ENCODE data around the gene C2orf80.
A peak's percentile ranks its signal among the peaks of the same experiment; 100 is the strongest.
"Not testable (repeated sequence)": the region's sequence is repeated elsewhere in the genome, so short reads cannot be mapped to it uniquely, and the experiment has no call there.

C2orf80 gene

GRCh38 chr2:208189810-208190503, at the start of gene C2orf80:
TSS of gene C2orf80 (minus strand) at chr2:208190030. CDS start at chr2:208186986, 3,044 bp downstream.
- DNase-seq, result no peak

DNA sequence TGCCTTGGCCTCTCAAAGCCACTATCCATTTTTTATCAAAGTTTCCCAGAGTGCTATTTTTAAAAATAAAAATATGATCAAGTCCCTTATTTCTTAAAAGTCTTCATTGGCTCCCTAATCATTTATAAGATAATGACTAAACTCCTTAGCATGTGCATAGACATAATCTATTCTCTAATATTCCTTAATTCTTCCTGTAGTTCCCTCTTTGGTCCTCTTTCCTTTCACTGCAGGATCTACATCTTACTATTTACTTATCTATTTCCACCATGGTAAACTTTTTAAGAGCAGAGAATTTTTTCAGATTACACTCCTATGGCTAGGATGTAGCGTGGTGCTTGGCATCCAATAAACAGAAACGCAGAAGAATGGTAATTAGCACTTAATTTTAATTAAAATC, 46.0 kb upstream of the C2orf80 start:
- DNase-seq, result no peak

DNA sequence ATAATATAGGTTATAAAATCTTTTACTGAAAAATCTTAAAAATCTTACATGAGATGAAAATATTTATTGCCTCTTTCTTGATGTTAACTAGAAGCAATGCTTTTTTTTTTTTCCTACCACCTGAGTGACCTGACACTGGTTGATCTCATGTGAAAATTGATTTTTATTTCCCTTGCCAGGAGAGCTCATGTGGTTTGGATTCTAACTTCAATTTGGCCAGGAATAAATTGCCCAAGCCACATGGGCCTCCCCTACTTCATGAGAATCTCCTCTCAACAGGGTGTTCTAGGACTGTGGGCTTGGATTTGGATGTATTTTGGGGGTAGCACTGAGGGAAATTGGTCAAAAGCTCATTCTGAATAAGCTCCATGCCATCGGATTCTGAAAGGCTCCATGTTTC, 45.0 kb upstream of the C2orf80 start:
- no peak for DNase-seq

GRCh38 chr2:208228476-208228875, 38.6 kb upstream of the C2orf80 start:
- no peak for DNase-seq

DNA sequence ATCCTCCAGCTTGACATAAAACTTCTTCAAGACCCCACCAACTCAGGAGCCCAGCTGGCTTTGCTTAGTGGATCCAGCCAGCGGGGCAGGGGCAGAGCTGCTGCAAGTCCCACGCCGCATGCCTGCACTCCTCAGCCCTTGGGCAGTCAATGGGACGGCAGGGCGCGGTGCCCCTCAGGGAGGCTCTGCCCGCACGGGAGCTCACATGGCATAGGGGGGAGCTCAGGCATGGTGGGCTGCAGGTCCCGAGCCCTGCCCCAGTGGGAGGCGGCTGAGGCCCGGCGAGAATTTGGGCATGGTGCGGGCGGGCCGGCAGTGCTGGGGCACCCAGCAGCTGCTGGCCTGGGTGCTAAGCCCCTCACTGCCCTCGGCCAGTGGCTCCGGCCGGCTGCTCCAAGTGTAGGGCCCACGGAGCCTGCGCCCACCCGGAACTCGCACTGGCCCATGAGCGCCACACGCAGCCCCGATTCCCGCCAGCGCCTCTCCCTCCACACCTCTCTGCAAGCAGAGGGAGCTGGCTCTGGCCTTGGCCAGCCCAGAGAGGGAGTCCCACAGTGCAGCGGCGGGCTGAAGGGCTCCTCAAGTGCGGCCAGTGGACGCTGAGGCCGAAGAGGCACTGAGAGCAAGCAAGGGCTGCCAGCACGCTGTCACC, 37.9 kb upstream of the C2orf80 start:
- no peak for DNase-seq

DNA sequence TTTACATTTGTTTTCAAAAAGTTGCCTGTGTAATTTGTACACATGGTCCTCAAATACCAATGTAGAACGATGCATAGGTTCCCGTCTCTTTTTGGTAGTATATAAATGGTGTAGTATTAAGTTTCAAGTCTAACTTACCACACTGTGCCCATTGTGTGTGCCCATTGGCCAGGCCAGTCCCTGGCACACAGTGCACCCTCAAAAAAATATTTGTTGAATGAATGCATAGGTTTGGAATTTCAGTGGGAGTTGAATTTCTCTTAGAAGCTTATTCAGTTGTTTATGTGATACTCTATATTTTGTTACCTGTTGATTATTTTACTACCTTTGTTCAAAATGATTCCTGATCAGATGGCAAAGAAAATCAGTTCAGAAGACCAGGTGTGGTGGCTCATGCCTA, 35.0 kb upstream of the C2orf80 start:
- no peak for DNase-seq

DNA sequence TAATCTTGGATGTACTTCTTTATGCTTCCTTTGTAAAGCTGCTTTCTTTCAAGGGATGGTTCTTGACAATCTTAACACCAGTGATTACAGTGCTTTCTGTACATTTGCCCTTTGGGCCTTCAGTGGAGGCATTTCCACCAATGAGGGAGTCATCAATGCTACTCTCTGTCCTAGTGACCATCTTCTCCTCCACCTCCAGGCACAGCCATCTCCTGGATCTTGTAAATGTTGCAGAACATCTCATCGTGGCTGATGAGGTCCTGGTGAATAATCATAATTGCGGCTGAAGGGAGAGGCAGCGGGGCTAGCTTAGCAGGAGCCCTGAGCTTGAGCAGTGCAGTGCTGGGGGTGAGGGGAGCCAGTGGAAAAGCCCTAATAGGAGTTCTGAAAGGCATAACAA, 32.5 kb upstream of the C2orf80 start:
- no peak for DNase-seq

GRCh38 chr2:208221873-208222272, 32.0 kb upstream of the C2orf80 start:
- not testable (repeated sequence) for DNase-seq

GRCh38 chr2:208210688-208211451, 21.0 kb upstream of the C2orf80 start:
- DNase-seq, result no peak

DNA sequence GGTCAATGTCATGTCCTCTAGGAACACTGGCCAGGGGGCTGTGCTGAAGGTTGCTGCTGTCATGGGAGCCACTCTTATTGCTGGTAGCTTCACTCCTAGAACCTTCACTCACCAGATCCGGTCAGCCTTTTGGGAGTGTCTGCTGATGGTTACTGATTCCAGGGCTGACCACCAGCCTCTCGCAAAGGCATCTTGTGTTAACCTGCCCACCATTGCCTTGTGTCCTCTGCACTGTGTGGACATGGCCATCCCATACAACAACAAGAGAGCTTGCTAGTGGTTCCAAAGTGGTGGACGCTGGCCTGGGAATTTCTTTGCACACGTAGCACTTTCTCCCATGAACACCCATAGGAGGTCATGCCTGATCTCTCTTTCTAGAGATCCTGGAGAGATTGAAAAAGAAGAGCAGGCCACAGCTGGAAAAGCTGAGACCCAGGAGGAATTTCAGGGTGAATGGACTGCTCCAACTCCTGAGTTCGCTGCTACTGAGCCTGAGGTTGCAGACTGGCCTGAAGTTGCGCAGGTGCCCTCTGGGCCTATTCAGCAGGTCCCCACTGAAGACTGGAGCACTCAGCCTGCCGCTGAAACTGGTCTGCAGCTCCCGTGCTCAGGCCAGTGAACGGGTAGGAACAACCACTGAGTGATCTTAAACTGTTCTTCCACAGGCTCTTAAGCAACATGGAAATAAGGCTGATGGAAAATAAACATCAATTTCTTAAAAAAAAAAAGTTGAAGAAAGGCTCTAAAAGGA, 18.7 kb upstream of the C2orf80 start:
- no peak for DNase-seq

GRCh38 chr2:208207769-208208168, 17.9 kb upstream of the C2orf80 start:
- DNase-seq, result no peak

DNA sequence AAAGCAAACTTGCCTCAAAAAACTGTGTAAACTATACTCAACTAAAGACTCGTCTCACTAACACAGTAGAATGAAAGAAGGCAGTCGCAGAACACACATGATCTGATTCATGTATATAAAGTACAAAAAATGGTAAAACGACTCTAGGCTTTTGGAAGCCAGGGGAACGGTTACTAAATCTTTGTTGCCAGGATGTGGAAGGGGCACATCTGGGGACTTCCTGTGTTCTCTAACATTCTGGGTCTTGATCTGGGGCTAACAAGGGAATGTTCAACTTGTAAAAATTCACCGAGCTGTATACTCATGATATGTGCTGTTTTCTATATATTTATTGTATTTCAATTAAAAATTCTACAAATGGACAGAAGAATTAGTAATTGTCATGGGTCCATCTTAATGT, 14.3 kb upstream of the C2orf80 start:
- no peak for DNase-seq

DNA sequence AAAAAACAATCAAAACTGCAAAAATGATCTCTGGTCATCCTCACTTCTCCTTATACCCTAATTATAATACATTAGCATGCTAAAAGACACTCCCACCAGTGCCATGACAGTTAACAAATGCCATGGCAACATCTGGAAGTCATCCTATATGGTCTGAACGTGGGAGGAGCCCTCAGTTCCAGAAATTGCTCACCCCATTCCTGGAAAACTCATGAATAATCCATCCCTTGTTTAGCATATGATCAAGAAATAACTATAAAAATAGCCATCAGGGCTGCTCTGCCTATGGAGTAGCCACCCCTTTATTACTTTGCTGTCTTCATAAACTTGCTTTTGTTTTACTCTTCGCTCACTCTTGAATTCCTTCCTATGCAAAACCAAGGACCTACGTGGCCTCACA, 5.7 kb upstream of the C2orf80 start:
- no peak for DNase-seq

GRCh38 chr2:208192611-208193236, 2.9 kb upstream of the C2orf80 start:
- DNase-seq, result no peak

GRCh38 chr2:208189069-208189809, 591 bp downstream of the C2orf80 start:
- DNase-seq, result no peak

GRCh38 chr2:208186893-208187292, 2.9 kb downstream of the C2orf80 start:
- DNase-seq, result no peak

DNA sequence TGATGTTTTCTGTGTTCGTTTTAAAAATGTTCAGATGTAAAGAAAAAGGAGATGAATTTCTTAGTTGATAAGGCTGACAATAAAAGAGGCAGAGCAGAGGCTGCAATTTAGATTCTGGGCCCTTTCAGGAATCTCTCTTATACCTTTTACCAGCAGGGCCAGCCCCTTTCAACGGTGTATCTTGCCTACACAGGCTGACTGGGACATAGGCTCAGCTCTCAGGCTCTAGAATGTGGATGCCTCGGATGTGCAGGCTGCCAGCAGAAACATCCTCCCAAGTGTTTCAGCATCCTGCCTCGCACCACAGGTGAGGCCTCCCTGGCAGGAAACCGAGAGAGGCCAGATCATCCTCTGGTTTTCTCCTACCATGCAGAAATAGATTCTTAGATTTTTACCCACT, 3.4 kb downstream of the C2orf80 start:
- DNase-seq, result no peak

DNA sequence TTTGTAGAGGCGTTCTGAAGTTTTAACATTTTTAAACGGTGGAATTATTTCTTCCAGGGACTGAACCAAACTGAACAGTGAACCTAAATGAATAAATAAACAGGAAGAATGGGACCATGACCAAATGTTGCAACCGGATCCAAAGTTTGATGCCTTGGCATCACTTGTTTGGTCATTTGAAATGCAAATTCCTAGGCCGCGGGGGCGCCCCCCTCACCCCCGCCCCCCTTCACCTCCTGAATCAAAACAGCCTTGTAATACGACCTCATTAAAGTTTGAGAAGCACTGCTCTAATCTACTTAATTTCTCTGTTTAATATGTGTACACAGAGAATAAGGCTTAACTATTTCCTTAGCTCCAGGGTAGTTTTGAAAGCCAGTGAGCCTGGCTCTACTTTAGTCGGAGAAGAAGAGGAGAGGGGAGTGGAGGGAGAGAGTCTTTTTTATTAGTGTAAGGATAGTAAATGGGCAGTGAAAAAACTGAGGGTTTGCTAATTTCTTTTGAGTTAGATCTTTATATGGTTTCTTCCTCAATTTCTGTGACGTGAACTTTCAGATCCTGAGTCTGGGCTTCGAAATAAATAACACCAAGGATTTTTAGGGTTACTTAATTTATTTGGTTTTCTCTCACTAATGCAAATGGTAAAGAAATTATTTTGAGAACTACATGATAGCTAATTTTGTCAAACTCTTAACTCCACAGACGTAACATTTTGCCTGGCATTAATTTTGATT, 5.7 kb downstream of the C2orf80 start:
- DNase-seq, result no peak

GRCh38 chr2:208183526-208183925, 6.3 kb downstream of the C2orf80 start:
- DNase-seq, result no peak

GRCh38 chr2:208182835-208183234, 7.0 kb downstream of the C2orf80 start:
- DNase-seq, result no peak

- peak; percentile 64 for DNase-seq
Measured at GRCh38 chr2:208179028-208179609, 10.7 kb downstream of the C2orf80 start.

Data from NCI-H510A (cell line).